ENCODE results near the gene ZNF292.
"Not testable (repeated sequence)": the region's sequence is repeated elsewhere in the genome, so short reads cannot be mapped to it uniquely, and the experiment has no call there.

The ZNF292 gene

GRCh38 chr6:87282743-87283142 lies 127.4 kb downstream of the ZNF292 start:
- H3K4me3 ChIP-seq (ENCODE audit: low read length), result no peak overlapping the region
- DNase-seq (ENCODE audit: low read depth), result peak; percentile 12
- TF ChIP-seq CTCF (conservative IDR thresholded peaks at IDR 0.05; ENCODE audit: low read length), result no peak

- no peak for DNase-seq (ENCODE audit: low read depth)
- no peak for TF ChIP-seq CTCF (conservative IDR thresholded peaks at IDR 0.05; ENCODE audit: low read length)
- H3K4me3 ChIP-seq (ENCODE audit: low read length), result no peak overlapping the region
These were observed 128.1 kb downstream of the ZNF292 start for GRCh38 chr6:87283461-87283860.

GRCh38 chr6:87287251-87287650 lies 131.9 kb downstream of the ZNF292 start:
- DNase-seq (ENCODE audit: low read depth), result peak; percentile 7
- no peak overlapping the region for H3K4me3 ChIP-seq (ENCODE audit: low read length)
- TF ChIP-seq CTCF (conservative IDR thresholded peaks at IDR 0.05; ENCODE audit: low read length), result no peak

GRCh38 chr6:87289571-87289970 lies 134.2 kb downstream of the ZNF292 start:
- TF ChIP-seq CTCF (conservative IDR thresholded peaks at IDR 0.05; ENCODE audit: low read length), result no peak
- no peak for DNase-seq (ENCODE audit: low read depth)
- H3K4me3 ChIP-seq (ENCODE audit: low read length), result no peak overlapping the region

- no peak for TF ChIP-seq CTCF (conservative IDR thresholded peaks at IDR 0.05; ENCODE audit: low read length)
- no peak for DNase-seq (ENCODE audit: low read depth)
- no peak overlapping the region for H3K4me3 ChIP-seq (ENCODE audit: low read length)
These were observed 136.5 kb downstream of the ZNF292 start for GRCh38 chr6:87291883-87292282.

- TF ChIP-seq CTCF (conservative IDR thresholded peaks at IDR 0.05; ENCODE audit: low read length), result no peak
- no peak for DNase-seq (ENCODE audit: low read depth)
- no peak overlapping the region for H3K4me3 ChIP-seq (ENCODE audit: low read length)
These were observed 138.2 kb downstream of the ZNF292 start for GRCh38 chr6:87293526-87293925.

GRCh38 chr6:87297119-87297518 lies 141.8 kb downstream of the ZNF292 start:
- TF ChIP-seq CTCF (conservative IDR thresholded peaks at IDR 0.05; ENCODE audit: low read length), result no peak
- no peak overlapping the region for H3K4me3 ChIP-seq (ENCODE audit: low read length)
- DNase-seq (ENCODE audit: low read depth), result no peak

- H3K4me3 ChIP-seq (ENCODE audit: low read length); DNase-seq (ENCODE audit: low read depth): not testable (repeated sequence)
These were observed 145.9 kb downstream of the ZNF292 start for GRCh38 chr6:87301277-87301676.

Data from AG10803 (cell line).